GM11168 (cell line): ENCODE measurements around the gene FRK.
"Not testable (repeated sequence)": the region's sequence is repeated elsewhere in the genome, so short reads cannot be mapped to it uniquely, and the experiment has no call there.

Experiments used
- in situ Hi-C: fragments of 300-500 bp; cut with MboI; formaldehyde crosslinking; loops from one replicate; pipeline ENCODE4 v1.12.0; 2022; ENCODE audit warnings: low sequenced_read_pairs; ENCODE audit not compliant: unreplicated experiment

Gene FRK

DNA sequence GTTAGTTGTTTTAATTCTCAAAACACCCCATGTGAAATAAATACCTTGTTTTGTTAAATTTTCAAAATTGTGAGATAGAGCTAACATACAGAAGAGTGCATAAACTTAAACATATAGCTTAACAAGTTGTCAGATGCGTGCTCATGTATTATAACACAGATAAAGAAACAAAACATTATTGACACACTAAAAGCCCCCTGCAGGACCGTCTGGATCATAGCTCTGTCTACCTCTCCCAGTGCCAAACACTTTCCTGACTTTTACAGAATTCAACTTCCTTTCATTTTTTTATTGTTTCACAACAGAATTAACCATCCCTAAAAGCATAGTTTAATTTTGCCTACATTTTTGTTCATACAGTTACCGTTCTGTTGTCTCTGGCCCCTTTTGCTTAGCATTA is 17.8 kb upstream of the FRK start:
- in situ Hi-C loops, result no loop called here

DNA sequence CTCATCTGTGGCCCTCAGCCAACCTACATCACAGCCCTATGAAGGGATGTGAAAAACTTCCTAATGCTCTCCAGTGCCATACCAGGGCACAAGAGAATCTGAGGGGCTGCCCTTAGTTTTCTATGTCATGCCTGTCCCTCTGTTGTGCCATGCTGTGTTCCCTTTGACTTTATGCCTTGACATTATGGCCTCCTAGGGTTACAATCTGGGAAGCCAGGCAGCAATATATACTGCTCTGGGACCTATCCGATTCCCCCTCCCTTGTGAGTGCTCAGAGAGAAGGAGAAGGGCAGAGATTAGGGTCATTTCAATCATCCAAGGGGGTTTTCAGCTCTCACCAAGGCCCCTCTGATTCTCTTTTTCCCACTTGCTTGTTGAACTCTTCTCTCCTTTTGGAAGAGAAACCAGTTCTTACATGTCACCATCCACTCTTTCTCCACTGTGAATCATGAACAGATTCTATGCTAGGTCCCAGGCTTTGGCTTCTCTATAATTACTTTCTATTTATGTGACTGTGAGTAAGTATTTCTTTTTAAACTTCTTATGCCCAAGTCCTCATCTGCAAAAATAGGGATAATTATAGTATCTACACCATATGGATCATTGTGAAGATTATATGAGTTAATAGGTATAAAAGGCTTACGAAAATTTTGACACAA is 14.2 kb upstream of the FRK start:
- in situ Hi-C loops, result no loop called here

DNA sequence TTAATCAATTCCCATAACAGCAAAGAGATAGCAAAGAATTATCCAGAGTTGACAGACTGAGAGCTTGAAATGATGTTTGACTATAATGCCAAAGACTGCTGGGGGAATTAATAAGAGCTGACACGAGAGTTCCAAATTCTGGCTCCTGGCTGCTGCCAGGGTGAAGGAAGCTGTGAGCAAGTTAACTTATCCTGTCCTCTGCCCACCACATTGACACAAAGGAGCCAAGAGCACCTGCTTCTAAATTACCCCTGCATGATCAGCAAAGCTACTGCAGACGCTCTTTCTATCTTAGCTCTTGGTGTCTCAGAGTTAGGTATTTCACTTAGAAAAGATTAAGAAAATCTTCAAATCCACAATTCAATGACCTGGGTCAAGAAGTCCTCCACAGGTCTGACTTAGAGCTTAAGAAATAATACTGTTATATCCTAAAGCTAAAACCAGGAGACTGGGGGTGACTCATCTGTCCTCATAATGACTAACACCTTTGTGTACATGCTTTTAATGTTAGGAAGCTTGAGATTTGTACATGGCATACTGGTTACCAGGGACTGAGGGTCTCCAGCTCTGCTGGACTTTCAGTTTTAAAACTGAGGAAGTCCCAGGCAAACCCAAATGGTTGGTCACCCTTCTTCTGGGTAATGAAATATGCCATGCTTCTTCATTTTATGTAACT is 13.2 kb upstream of the FRK start:
- in situ Hi-C loops, result no loop called here

DNA sequence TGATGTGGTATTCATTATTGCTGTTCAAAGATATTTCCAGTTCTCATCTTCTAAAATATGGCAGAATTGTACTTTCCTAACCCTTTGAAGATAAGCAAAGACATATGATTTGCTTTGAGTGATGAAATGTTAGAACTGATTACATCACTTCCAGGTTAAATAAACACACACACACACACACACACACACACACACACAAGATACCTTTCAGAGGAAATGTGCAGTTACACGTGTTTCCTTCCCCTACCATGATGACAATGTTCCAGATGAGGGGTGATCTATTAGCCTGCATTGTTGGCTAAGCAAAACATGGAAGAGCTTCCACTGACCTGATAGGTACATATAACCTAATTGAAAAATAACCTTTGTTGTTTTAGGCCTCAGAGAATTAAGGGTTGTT is 11.7 kb upstream of the FRK start:
- in situ Hi-C loops, result no loop called here

DNA sequence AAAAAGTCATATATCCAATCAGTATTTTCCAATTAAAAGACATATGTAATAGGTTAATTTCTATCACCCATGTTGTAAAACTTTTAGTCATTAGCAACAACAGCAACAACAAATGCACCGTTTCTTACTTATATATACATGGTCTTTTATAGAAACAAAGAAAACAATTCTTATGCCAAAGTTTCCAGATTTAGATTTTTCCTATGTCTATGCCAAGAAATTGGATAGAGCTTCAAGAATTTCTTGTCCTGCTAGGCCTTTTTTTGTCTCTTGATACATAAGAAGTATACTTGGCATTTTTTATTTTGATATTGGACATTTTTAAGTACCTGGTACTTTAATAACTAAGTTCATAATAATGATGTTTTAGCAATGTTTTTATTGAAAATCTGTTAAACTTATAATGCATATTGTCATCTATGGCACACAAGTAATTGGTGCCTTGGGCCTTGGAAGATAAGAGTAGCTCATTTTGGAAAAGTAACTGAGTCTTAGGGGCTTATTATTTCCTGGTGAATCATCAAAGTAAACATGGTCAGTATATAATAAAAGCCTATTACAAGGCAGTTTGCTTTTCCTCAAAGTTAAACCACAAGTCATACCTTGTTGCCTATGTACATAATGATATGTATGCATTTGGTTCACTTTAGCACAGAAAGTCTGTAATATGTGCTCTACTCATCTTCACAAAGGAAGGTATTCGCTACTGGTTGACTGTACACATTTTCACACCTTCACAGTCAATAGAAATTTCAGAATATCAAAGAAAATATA is 10.1 kb upstream of the FRK start:
- in situ Hi-C loops, result no loop called here

DNA sequence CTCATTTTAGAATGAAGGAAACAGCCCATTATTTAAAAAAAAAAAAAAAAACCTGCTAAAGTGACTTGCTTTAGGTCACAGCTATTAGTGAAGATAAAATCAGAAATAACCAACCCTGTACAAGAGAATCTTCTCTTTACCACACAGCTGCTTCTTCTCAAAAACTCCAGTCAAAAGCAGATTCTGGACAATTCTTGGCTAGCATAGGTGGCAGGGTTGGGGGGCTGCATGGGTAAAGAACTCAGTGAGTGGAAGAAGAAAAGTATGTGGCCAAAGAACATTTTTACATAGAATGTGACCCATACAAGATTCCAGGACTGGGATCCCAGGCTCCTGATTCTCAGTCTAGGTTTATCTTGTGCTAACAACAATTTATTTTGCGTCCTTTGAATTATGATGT is 9.4 kb upstream of the FRK start:
- in situ Hi-C loops, result no loop called here

DNA sequence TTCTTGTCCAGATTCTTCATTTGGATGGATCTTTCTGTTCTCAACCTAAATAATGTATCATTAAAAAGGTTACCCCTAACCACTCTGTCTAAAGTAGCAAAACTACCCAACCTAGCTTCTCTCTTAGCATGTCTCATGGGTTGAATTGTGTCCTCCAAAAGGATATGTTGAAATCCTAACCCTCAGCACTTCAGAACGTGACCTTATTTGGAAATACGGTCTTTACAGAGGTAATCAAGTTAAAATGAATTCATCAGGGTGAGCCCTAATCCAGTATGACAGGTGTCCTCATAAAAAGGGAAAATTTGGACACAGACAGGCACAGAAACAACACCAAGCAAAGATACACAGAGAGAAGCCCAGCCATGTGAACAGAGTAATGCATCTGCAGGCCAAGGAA is 6.1 kb upstream of the FRK start:
- in situ Hi-C loops, result no loop called here

DNA sequence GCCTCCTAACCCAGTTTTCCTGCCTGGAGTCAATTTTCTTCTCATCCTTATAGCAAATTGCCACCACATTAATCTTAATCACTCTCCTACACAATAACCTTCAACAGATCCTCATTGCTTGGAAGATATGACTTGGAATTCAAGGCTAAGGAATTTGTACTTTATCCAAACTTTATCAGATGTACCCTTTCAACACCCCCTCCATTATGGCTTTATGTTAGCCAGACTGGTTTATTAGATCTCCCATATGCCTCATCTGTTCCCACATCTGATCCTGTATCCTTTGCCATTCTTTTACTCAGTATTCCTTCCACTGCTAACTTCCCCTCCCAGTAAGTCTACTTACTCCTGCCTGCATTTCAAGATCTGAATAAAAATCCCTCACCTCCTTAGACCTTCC is 4.0 kb upstream of the FRK start:
- in situ Hi-C loops, result no loop called here

DNA sequence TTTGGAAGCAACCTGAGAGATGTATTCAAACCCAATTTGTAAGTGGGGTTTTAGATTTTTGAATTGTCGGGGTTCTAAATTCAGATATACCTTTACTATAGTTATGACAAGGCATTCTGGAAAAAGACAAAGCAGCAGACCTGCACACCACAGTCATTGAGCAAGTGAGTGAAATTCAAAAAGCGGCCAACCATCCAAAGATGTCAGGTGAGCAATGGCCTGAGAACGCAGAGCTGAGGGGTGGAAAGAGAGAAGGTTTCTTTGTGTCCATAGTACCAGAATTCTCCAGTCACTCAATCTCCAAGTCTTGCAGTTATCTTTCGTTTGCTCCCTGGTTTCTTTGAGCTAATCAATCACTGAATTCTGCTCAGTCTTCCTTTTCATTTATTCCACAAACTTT is 1.8 kb upstream of the FRK start:
- in situ Hi-C loops, result no loop called here

DNA sequence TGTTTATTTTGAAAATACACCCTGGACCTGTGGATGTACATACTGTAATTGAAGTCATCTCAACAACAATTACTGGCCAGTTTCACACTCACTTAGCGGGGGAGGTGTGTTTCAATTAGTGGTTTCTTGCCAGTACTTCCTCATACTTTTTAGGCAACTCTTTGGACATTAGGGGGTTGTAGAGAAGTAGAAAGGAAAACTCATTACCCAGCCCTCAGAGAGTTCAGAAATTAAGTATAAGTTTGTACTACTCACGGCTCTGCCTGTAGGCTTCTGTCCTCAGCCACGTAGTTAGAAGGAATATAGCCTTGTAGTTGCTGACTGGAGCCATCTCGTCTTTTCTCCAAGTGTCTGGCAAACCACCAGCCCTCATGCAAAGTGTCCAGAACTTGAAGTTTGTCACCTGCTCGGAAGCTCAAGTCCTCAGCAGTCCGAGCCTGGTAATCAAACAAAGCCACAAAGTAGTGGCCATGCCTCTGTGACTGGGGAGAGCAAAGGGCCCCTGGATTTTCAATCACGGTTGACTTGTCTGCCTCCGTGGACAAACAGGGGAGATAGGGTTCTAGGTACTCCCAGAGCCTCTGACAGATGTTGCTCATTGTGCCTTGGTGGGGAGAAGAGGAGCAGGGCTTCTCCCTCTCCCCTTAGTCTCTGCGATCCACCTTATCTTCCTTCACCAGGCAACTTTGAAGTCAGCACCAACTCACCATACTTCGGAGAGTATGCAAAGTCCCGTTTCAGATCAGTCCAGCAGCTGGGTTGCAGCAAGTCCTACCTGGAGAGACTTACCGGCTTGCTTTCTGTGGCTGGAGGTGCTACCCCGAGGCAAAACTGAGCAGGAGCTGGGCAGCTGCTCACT is 749 bp downstream of the FRK start:
- in situ Hi-C loops, result no loop called here

DNA sequence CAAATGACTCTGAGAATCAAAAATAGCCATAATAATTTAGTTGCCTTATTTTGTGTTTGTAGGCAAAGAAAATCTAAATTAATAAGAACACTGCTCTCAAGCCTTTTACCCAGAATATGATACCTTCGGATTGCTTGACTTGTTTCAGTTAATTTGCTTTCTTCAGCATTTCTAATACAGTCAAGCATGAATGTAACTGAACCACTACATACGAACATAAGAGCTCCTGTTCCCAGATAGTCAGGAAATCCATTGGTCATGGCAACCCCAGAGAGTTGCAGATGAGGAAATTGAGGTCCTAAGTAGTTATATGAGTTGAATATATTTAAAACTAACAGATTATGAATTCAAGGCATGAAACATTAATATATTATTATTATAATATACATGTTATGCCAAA is 2.9 kb downstream of the FRK start:
- in situ Hi-C loops, result no loop called here

DNA sequence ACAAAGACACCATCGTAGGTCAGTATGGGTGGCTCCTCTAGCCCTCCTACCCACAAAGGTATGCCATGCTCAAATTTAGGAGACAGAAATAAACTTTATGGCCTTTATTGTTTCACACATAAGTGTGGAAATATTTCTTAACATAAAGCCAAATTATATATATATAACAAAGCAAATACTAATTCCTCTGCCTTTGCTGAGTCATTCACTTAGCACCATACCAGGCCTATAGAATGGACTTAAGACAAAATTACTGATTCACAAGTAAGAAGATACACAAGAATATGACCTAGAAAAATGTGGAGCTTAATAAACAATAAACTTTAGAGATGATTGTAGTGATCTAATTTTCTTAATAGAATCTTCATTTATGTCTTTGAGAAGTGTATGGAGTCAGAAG is 5.2 kb downstream of the FRK start:
- in situ Hi-C loops, result no loop called here

DNA sequence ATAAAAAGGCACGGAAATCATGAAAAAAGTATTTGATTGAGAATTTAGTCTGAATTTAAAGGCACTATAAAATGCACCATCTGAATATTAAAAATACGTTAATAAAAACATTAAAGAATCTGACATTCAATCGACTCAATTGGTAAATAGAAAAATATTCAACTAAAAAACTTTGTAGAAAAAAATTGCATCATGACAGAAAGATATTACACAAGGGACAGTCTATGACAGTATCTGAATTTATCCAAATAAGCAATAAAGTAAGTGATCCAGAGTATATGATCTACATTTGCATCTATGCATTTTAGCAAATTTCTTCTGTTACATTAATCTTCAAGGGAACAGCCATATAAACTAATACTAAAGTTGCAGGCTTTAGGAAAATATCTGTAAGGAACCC is 9.4 kb downstream of the FRK start:
- in situ Hi-C loops, result no loop called here

DNA sequence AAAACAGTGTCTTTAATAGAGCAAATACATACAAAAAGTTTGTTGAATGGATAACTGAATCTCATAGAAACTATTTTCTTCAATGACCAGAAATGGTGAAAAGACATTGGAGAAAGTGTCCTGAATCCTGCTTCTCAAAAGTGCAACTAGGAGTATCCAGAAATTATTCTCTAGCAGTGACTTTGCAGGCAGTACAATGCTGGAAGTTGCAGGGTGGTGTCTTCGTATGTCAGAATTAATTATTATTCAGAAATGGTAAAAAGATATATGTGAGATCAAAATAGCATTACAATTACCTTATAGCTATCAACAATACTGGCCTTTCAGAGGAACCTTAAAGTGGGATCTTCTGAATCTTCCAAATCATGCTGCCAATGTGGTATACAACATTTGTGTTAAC is 10.0 kb downstream of the FRK start:
- in situ Hi-C loops, result no loop called here

DNA sequence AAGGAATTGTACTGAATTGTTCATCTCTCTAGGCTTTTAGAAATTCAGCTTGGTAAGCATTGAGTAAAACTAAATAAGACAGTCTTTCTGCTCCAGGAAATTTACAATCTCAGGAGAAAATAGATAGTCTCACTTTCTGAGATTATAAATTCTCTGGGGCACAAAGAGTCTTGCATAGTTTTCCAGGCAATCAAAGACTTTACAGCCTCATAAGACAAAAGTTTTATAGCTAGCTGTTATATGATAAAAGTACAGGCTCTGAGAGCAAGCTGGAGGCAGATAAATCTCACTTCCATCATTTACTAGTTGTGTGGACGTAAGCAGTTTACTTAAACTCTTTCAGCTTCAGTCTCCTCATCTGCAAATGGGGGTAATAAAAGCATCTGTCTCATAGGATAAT is 11.4 kb downstream of the FRK start:
- in situ Hi-C loops, result no loop called here

DNA sequence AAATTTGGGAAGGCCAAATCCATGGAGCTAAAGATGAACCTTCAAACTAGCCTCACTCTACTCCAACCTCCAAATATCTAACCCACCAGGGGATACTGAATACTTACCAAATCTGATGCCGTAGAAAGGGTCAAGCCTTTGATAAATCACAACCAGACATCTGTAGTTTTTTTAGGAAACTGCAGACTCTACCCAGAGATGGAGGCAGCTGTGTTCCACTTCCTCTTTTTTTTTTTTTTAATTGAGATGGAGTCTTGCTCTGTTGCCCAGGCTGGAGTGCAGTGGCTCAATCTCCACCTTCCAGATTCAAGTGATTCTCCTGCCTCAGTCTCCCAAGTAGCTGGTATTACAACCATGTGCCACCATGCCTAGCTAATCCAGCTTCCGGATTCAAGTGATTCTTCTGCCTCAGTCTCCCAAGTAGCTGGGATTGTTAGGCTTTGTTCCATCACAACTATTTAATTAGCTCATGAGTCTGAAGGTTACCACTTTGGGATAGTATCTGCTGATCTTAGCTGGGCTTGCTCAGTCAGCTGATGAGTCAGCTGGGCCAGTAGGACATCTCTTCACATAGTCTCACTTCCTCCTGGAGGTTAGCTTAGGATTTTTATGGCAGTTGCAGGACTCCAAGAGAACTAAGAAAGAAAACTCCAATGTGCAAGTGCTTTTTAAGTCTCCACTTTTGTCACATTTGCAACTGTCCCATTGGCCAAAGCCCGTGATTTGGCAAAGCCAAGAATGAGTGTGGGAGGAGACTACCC is 13.3 kb downstream of the FRK start:
- in situ Hi-C loops, result no loop called here

DNA sequence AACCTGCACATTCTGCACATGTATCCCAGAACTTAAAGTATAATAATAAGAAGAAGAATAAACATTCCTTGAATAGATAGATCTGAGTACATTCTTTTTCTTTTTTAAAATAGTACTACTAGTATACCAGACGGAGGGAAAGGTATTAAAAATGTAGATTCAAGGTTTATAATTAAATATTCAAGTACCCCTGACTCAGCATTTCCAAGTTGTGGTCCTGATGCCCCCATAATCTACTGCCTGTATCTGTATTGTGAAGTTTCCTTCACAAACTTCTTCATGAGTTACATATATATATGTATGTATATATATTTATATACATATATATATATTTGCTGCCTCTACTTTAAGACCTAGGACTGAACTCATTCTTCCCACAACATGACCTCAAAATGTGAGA is 14.0 kb downstream of the FRK start:
- in situ Hi-C loops, result no loop called here

DNA sequence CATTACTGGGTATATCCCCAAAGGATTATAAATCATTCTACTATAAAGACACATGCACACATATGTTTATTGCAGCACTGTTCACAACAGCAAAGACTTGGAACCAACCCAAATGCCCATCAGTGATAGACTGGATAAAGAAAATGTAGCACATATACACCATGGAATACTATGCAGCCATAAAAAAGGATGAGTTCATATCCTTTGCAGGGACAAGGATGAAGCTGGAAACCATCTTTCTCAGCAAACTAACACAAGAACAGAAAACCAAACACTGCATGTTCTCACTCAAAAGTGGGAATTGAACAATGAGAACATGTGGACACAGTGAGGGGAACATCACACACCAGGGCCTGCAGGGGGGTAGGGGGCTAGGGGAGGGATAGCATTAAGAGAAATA is 14.4 kb downstream of the FRK start:
- in situ Hi-C loops, result not testable (repeated sequence)

DNA sequence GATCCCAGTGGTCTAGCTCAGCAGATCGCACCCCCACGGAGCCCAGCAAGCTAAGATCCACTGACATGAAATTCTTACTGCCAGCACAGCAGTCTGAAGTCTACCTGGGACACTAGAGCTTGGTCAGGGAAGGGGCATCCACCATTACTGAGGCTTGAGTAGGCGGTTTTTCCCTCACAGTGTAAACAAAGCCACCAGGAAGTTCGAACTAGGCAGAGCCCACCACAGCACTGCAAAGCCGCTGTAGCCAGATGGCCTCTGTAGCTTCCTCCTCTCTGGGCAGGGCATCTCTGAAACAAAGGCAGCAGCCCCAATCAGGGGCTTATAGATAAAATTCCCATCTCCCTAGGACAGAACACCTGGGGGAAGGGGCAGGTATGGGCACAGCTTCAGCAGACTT is 18.8 kb downstream of the FRK start:
- in situ Hi-C loops, result no loop called here

DNA sequence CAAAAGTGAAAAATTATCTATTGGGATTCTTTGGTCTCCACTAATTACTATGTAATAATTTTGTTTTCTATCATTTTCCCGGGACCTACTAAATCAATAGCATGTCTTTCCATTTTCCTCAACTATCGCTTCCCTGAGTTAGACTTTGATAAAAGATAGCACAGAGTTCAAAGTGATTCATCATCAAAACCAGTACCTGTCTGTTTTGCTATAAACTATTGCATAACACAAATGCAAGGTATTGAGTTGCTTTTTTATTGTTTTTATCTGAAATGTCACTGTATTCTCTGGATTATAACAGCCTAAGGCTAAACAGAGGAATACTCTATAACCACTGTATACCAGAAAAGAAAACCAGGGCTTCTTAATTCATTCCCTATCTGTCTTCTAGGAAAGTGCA is 19.7 kb downstream of the FRK start:
- in situ Hi-C loops, result no loop called here
